Measurements from ENCODE around the gene ATG2A. TPM values are rescaled to one million over a fixed set of nuclear protein-coding genes. Genes with fewer than 3 reads are reported as not detected.

ATG2A gene
- total and polyA plus RNA-seq, 10 of the 15 experiments (the other 5 are each of a cell fraction or from before 2014, with no cell fraction given) = 0.08 to 19.0 (median 4.6) TPM

GRCh38 chr11:64851831-64852351 is 65.1 kb downstream of the ATG2A start (continued):
- TF ChIP-seq ZNF687 (IDR thresholded peaks at IDR 0.05) (0 out of 2 replicates have a peak, but pooled peaks have one; percentile 31), MXI1 (IDR thresholded peaks at IDR 0.05; ENCODE audit: low read depth, low read length) (no peak), RCOR1 (conservative IDR thresholded peaks at IDR 0.05; ENCODE audit: low read depth, low read length) (no peak), PKNOX1 (IDR thresholded peaks at IDR 0.05) (peak; percentile 42; the same call in 1 of the 2 replicates), TCF12 (IDR thresholded peaks at IDR 0.05; ENCODE audit: low read depth, low read length) (peak; percentile 59; the same call in 1 of the 2 replicates), BCL11A (IDR thresholded peaks at IDR 0.05; ENCODE audit: low read depth, low read length) (no peak), SREBF1 (IDR thresholded peaks at IDR 0.05; ENCODE audit: low read length) (no peak)
- TF ChIP-seq, protein P1, sequence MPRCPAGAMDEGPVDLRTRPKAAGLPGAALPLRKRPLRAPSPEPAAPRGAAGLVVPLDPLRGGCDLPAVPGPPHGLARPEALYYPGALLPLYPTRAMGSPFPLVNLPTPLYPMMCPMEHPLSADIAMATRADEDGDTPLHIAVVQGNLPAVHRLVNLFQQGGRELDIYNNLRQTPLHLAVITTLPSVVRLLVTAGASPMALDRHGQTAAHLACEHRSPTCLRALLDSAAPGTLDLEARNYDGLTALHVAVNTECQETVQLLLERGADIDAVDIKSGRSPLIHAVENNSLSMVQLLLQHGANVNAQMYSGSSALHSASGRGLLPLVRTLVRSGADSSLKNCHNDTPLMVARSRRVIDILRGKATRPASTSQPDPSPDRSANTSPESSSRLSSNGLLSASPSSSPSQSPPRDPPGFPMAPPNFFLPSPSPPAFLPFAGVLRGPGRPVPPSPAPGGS (IDR thresholded peaks at IDR 0.05; ENCODE audit: borderline replicate concordance, insufficient read depth, low read depth, low read length, poor library complexity, severe bottlenecking) = peak; percentile 45
